Type B pancreatic cell (in vitro differentiated cells): ENCODE results near the gene TBX18. TPM values are rescaled to one million over a fixed set of nuclear protein-coding genes. Genes with fewer than 3 reads are reported as not detected.
A peak's percentile ranks its signal among the peaks of the same experiment; 100 is the strongest.

Experiments used
- DNase-seq: peaks from one replicate; pipeline ENCODE4 v3.0.0; 2021; ENCODE audit warnings: mixed read lengths; ENCODE audit not compliant: unreplicated experiment; ENCODE audit errors: extremely low spot score
- H3K27ac Mint-ChIP-seq: 2 replicates; pipeline ENCODE4 v1.8.0; 2021; ENCODE audit warnings: mild to moderate bottlenecking, mixed read lengths
- H3K27me3 Mint-ChIP-seq: 2 replicates; pipeline ENCODE4 v1.8.0; 2021; ENCODE audit warnings: mixed read lengths
- H3K36me3 Mint-ChIP-seq: 2 replicates; pipeline ENCODE4 v1.8.0; 2021; ENCODE audit warnings: mixed read lengths
- H3K4me1 Mint-ChIP-seq: one replicate; pipeline ENCODE4 v1.8.0; 2021; ENCODE audit warnings: mixed read lengths; ENCODE audit not compliant: unreplicated experiment
- H3K4me3 Mint-ChIP-seq: 2 replicates; pipeline ENCODE4 v1.8.0; 2021; ENCODE audit warnings: mild to moderate bottlenecking, mixed read lengths
- H3K9me3 Mint-ChIP-seq: 2 replicates; pipeline ENCODE4 v1.8.0; 2021; ENCODE audit warnings: mixed read lengths
- total RNA-seq: library from RNA; stranded (reverse); gene quantifications from 2 replicates; pipeline ENCODE4 v1.2.1, GENCODE V29; 2021; ENCODE audit warnings: low replicate concordance
- TF ChIP-seq, protein P1 (sequence below): fragments of 200-600 bp; sonication (generic); conservative IDR thresholded peaks from 2 replicates; pipeline ENCODE4 v1.5.0; 2021; ENCODE audit warnings: antibody characterized with exemption, mild to moderate bottlenecking

The TBX18 gene
- total RNA-seq, 1 donor from 2014 or later: 8.2 TPM

- H3K4me1 Mint-ChIP-seq: peaks cover 7% of the 10 kb centered on the region
- no peak overlapping the region for H3K27ac Mint-ChIP-seq
- H3K4me3 Mint-ChIP-seq: no peak overlapping the region
- no peak for DNase-seq
- H3K27me3 Mint-ChIP-seq: peaks cover 95% of the 10 kb centered on the region
- H3K36me3 Mint-ChIP-seq: no peaks in the 10 kb centered on the region
- TF ChIP-seq, protein P1, sequence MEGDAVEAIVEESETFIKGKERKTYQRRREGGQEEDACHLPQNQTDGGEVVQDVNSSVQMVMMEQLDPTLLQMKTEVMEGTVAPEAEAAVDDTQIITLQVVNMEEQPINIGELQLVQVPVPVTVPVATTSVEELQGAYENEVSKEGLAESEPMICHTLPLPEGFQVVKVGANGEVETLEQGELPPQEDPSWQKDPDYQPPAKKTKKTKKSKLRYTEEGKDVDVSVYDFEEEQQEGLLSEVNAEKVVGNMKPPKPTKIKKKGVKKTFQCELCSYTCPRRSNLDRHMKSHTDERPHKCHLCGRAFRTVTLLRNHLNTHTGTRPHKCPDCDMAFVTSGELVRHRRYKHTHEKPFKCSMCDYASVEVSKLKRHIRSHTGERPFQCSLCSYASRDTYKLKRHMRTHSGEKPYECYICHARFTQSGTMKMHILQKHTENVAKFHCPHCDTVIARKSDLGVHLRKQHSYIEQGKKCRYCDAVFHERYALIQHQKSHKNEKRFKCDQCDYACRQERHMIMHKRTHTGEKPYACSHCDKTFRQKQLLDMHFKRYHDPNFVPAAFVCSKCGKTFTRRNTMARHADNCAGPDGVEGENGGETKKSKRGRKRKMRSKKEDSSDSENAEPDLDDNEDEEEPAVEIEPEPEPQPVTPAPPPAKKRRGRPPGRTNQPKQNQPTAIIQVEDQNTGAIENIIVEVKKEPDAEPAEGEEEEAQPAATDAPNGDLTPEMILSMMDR: no peak
- no peaks in the 10 kb centered on the region for H3K9me3 Mint-ChIP-seq
These were observed 4.9 kb upstream of the TBX18 start for GRCh38 chr6:84769306-84769705.

DNA sequence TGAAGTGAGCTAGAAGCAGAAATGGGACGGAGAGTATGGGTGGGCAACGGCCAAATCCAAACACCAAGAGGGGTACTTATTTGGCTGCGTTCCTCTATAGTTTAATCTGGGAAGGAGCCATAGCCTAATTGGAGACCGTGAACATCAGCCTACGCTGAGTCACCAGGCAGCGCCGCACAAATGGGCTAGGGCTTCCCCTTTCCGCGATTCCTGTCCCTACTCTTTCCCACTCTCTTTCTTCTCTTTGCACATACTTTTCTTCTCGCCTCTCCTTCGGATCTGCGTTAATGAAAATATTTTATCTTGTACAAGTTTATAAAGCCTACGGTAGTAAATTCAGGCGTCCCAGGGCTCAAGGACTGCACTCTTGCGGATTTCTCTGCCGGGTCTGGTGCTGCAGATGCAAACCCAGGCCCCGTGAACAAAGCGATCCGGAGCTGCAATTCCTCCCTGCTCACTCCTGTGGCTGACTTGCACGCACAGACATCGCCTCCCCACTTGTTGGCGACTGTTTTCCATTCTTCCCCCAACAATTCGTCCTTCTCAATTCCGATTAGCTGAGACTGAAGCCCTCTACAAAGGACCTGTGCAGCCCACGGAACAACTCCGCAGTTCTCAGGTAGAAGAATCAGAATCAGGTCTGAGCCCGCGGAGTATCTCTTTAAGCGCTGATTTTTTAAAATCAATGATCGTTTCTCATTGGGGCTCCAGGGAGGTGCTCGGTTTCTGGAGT lies 4.2 kb upstream of the TBX18 start:
- Mint-ChIP-seq H3K27me3 (peaks cover 97% of the 10 kb centered on the region), H3K9me3 (no peaks in the 10 kb centered on the region), H3K4me3 (peak overlapping the region; percentile 46), H3K36me3 (no peaks in the 10 kb centered on the region), H3K4me1 (peaks cover 6% of the 10 kb centered on the region), H3K27ac (no peak overlapping the region)
- TF ChIP-seq, protein P1: no peak
- no peak for DNase-seq

DNA sequence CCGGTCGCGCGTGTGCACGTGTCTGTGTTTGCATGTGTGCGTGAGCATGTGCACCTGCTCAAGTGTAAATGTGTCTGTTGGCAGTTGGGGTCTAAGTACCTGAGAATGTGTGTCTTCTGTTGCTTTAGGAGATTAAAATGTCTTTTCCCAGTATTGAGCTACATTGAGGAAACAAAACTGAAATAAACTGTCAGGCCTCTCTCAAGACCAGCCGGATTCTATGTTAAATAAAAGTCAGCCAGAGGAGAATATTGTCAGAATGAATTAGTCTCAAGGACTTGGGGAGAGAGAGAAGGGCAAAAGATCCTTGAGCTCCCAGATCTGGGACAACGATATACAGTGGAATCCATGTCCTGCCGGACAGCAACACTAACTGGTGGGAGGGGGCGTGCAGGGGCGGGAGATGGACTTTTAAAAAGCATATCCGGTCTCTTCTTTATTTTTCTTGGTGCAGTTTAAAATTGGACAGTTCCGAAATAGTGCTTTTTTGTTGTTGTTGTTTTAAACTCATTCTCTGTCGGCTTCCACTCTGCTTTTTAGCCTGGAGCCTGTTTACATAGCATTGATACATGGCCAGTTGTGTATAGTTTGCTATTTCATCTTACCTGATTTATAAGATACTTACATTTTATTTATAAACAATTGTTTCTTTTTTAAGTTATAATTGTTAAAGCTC lies 3.3 kb upstream of the TBX18 start:
- Mint-ChIP-seq H3K36me3 (no peaks in the 10 kb centered on the region), H3K9me3 (no peaks in the 10 kb centered on the region), H3K4me3 (peak overlapping the region; percentile 37), H3K27ac (no peak overlapping the region), H3K27me3 (peaks cover 96% of the 10 kb centered on the region), H3K4me1 (peaks cover 5% of the 10 kb centered on the region)
- TF ChIP-seq, protein P1: no peak
- DNase-seq: no peak

DNA sequence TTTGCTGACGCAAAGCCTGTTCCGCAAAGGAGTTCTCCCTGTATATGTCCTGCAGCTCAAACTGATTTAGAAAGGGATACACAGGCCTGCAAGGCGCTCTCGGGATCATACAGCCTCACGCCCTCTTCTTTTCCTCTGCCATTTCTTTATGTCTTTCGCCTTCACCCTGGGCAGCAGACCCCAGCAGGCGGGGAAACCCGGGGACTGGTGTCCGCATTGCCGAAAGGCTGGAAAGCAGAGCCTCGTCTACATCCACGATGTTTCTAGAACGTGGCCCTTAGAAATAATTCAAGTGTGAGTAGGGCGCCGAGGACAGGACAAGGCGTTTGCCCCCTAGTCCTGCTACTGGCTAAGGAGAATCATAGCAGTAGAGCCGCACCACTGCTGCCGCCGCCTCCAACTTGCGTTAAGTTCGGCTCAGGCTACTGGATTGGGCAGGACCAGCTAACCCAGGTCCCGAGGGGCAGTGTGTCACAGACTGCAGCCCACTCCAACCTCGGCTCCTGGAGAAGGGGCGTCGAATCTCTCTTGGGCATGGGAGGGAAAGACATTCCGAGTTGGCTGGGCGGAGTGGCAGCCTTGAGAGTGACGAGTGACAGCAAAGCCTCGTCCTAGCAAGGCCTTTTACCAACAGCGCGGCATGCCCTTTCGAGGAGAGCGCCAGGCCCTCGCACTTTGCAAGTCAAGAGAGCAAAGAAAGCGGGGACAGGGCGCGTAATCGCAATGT lies 2.6 kb upstream of the TBX18 start:
- Mint-ChIP-seq H3K4me1 (peaks cover 5% of the 10 kb centered on the region), H3K36me3 (no peaks in the 10 kb centered on the region), H3K27ac (no peak overlapping the region), H3K9me3 (no peaks in the 10 kb centered on the region), H3K4me3 (peak overlapping the region; percentile 69), H3K27me3 (peaks cover 96% of the 10 kb centered on the region)
- TF ChIP-seq, protein P1: no peak
- DNase-seq: no peak

DNA sequence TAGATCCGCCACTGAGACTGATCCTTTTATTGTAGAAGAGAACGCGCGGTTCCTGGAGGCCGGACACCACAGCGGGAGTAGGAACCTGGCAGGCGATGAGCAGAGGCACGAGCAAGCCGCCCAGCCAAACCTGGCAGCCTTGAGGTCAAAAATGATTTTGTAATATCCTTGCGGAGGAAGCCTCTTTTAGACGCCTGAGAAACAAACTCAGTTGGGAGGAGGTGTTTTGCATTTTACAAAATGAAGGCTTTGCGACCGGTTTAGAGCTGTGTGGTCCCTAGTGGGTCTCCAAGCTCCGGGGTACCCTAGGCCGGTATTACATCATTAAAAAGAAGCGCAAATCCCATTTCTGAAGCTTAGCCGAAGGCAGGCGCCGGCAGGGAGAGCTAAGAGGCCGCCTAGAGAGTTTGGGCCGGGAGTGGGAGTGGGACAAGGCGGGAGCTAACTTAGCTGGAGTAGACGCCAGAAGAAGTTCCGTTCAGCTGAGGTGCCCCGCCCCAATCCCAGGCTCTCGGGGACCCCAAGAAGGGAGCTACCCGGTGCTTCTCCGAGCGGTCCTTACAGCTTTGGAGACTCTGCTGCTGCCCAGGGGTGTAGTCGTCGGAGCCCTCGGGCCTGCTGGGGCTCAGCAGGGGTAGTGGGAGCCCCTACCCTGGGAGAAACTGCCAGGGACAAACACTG lies 1.9 kb upstream of the TBX18 start:
- DNase-seq: no peak
- H3K4me1 Mint-ChIP-seq: peaks cover 5% of the 10 kb centered on the region
- H3K27me3 Mint-ChIP-seq: peaks cover 96% of the 10 kb centered on the region
- H3K4me3 Mint-ChIP-seq: peak overlapping the region; percentile 51
- TF ChIP-seq, protein P1: no peak
- H3K9me3 Mint-ChIP-seq: no peaks in the 10 kb centered on the region
- H3K27ac Mint-ChIP-seq: no peak overlapping the region
- no peaks in the 10 kb centered on the region for H3K36me3 Mint-ChIP-seq
